ENCODE data around the gene ALOX5.

DNA sequence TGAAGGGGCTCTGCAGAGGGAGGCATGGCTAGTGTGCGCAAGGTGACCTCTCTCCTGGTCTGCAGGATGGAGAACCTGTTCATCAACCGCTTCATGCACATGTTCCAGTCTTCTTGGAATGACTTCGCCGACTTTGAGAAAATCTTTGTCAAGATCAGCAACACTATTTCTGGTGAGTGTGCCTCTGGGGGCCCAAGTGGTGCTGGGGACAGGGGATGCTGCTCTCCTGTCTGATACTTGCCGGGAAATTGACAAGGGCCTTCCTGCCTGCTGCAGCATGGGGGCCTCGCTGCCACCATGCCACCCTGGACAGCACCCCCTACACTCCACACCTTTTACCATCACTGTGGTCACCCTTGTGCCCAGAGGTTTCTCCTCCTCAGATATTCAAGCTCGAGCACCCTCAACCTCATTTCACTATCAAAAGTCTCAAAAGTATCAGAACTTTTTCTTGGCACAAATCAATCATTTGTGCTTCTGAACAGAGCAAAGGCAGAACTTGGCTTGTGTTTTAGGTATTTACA is 50.0 kb downstream of the ALOX5 start:
- TF ChIP-seq CTCF (conservative IDR thresholded peaks at IDR 0.05; ENCODE audit: low read depth, low read length) (no peak), EZH2phosphoT487 (IDR thresholded peaks at IDR 0.05; ENCODE audit: borderline replicate concordance, low read length) (no peak), EZH2 (IDR thresholded peaks at IDR 0.05; ENCODE audit: low read length, unreplicated experiment) (no peak)
